ENCODE measurements around the gene CCT3.

CCT3 gene

DNA sequence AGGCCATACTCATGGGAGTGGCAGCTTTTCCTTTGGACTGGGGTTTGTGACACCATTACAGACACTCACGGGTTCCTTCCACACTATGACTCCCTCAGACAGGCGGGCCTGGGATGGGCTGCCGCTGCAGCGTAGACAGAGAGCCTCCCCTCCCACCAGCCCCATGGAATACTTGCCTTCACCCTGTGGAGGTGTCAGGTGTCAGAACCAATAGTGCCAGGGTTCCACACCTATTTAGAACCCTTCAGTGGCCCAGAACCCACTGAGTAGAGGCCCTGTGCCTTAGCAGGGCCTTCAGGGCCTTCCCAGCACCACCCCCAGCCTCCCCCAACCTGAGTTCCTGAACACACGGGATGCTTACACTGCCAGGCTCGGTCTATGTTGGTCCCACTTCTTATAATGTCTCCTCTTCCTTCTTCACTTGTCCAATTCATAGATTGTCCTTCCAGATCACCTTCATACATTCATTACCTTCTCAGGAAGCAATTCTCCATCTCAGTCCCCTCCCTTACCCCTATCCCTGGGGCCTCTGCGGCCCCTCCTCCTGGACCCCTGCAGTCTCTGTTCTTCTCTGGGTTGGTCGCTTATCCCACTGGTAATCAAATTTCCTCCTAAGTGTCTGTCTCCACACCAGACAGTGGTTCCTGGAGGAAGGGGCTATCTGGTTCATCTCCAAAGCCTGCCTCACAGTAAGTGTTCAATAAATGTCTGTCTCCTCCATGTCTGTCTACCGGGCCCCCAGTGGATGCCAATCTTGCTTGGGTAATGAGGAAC lies 29.5 kb upstream of the CCT3 start:
- TF ChIP-seq CTCF (IDR thresholded peaks at IDR 0.05; ENCODE audit: low read depth, low read length), result no peak
- no peak for DNase-seq (ENCODE audit: extremely low read depth, low read depth)

DNA sequence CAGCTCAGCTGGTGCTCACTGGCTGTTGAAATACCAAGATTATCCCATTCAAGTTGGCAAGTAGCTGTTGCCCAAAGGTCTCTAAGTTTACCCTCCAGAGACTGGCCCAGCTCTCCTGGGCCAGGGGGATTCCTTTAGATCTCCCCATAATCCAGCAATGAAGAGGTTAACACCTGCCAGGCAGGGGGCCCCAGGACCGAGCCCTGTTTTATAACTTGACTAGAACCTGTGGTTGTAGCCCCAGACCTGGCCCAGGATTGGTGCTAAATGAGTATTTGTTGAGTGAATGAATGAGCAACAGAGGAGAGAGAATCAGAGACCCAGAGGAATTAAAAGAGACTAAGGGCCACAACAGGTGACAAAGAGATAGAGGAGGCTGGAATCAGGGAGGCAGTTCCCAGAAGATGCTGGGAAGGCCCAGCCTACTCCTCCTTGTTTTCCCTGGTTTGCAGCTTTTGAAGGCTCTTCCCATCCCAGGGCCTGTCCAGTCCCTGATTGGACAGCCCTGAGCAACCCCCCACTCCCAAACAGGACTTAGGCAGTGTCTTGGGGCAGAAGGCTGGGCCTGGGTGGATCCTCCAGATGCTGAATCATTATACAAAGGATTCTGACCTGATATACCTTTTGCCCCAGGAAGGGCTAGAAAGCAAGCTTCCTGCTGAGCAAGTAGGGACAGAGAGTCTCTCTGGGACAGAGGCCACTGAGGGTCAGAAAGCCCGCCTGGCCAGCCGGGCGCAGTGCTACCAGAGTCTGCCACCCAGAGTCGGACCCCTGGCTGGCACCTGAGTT lies 28.5 kb upstream of the CCT3 start:
- no peak for TF ChIP-seq CTCF (IDR thresholded peaks at IDR 0.05; ENCODE audit: low read depth, low read length)
- no peak for DNase-seq (ENCODE audit: extremely low read depth, low read depth)

DNA sequence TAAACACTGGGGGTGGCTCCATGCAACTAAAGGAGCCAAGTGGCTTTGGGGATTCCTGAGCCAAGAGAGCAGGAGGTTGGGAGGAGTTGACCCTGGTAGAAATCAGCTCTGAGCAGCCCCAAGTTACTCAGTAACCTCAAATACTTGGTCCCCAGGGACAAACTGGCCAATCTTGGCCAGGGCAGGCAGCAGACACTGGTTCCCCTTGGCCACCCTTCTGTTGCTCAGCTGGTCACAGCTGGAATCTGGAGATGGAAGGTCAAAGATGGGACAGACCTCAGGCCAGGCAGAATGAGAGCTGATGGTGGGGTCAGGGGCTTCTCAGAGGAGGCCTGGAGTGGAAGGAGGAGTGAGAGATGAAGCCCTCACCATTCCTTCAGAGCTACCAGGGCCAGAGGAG lies 27.7 kb upstream of the CCT3 start:
- no peak for TF ChIP-seq CTCF (IDR thresholded peaks at IDR 0.05; ENCODE audit: low read depth, low read length)
- DNase-seq (ENCODE audit: extremely low read depth, low read depth), result no peak

DNA sequence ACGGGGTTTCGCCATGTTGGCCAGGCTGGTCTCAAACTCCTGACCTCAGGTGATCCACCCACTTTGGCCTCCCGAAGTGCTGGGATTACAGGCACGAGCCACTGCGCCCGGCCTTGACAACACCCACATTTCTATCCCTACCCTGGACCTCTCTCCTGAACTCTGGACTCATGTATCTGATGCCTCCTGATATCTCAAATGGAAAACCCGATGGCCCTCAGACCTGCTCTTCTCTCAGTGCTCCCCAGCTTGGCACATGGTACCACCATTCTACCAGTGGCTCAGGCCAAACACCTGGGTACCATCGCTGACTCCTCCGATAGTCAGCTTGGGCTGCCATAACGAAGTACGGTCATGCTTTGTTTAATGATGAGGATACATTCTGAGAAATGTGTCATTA lies 22.4 kb upstream of the CCT3 start:
- no peak for DNase-seq (ENCODE audit: extremely low read depth, low read depth)
- no peak for TF ChIP-seq CTCF (IDR thresholded peaks at IDR 0.05; ENCODE audit: low read depth, low read length)

DNA sequence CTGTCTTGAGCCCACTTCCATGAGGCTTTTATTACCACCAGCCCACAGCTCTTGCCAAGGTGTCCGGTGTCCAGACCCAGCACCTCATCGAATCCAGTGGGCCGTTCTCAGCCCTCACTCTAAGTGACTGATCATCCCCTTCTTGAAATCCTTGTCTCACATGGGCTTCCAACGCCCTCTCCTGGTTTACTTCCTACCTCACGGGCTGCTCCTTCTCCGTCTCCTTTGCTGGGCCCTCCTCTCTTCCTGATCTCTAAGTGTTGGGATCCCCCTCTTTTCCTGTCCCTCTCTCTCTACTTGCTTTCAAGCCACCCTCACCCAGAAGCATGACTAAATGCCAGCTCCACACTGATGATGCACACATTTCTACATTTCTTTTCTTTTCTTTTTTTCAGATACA lies 21.9 kb upstream of the CCT3 start:
- peak; percentile 59 for TF ChIP-seq CTCF (IDR thresholded peaks at IDR 0.05; ENCODE audit: low read depth, low read length)
- DNase-seq (ENCODE audit: extremely low read depth, low read depth), result no peak

- no peak for DNase-seq (ENCODE audit: extremely low read depth, low read depth)
- no peak for TF ChIP-seq CTCF (IDR thresholded peaks at IDR 0.05; ENCODE audit: low read depth, low read length)
Observed at GRCh38 chr1:156359249-156359648, 21.2 kb upstream of the CCT3 start.

DNA sequence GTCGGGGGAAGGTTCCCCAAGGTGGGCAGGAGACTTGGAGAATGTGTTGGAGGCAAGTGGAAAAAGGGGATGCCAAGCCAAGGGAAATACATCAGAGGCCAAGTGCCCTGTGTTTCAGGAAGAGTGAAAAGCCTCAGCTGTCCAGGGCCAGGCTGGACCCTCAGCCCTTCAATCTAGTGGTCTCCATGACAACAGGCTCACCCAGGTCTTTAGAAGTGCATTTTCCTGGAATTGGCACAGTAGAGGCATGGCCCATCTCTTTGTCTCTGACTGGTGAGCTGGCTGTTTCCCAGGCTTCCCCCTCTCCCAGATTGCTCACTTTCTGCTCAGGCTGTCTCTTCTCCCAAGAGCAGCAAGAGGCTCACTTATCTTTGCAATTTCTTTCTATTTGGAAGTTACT lies 20.5 kb upstream of the CCT3 start:
- no peak for TF ChIP-seq CTCF (IDR thresholded peaks at IDR 0.05; ENCODE audit: low read depth, low read length)
- DNase-seq (ENCODE audit: extremely low read depth, low read depth), result no peak
